Sigmoid colon (tissue), 7 donors: ENCODE results near the gene NPR1. TPM values are rescaled to one million over a fixed set of nuclear protein-coding genes. Genes with fewer than 3 reads are reported as not detected.

ENCODE experiments used
- DNase-seq: peaks from one replicate; pipeline ENCODE4 v3.0.0-alpha.2; 2019
- H3K27ac ChIP-seq, 4 donors: fragments of 200-600 bp; sonication (generic); one replicate each; pipeline ENCODE4 v1.5.1; 2016 to 2019; ENCODE audit warnings: mild to moderate bottlenecking in 1 of 4
- H3K27me3 ChIP-seq, 3 donors: fragments of 200-600 bp; sonication (generic); one replicate each; pipeline ENCODE4 v1.5.1; 2019; ENCODE audit warnings: mild to moderate bottlenecking in 1 of 3
- H3K36me3 ChIP-seq, 4 donors: fragments of 200-600 bp; sonication (generic); one replicate each; pipeline ENCODE4 v1.5.1; 2016 to 2019
- H3K4me1 ChIP-seq, 4 donors: fragments of 200-600 bp; sonication (generic); one replicate each; pipeline ENCODE4 v1.5.1; 2017 to 2019
- H3K4me3 ChIP-seq, 4 donors: fragments of 200-600 bp; sonication (generic); one replicate each; pipeline ENCODE4 v1.5.1; 2017 to 2019; ENCODE audit warnings: mild to moderate bottlenecking in 2 of 4, moderate library complexity in 1 of 4
- H3K9me3 ChIP-seq, 4 donors: fragments of 200-600 bp in 3 of 4; sonication (generic) in 3 of 4; one replicate each; pipeline versions ENCODE4 v1.5.1 to v1.6.1; 2013 to 2019
- CTCF ChIP-seq, 4 experiments: fragments of 450-650 bp in 3 of 4; fragments of 200-600 bp in 1 of 4; IDR thresholded peaks; one replicate each; pipeline ENCODE4 v1.5.1; 2016 to 2019; ENCODE audit warnings: antibody characterized with exemption in 4 of 4, mild to moderate bottlenecking in 3 of 4, moderate library complexity in 2 of 4
- EP300 ChIP-seq, 4 donors: sonication (generic); formaldehyde crosslinking; IDR thresholded peaks; one replicate each; pipeline ENCODE4 v1.6.1; 2017; ENCODE audit warnings: antibody characterized with exemption in 4 of 4
- POLR2A ChIP-seq, 2 donors: fragments of 450-650 bp; IDR thresholded peaks; one replicate each; pipeline ENCODE4 v1.6.1; 2016; ENCODE audit warnings: antibody characterized with exemption in 2 of 2, mild to moderate bottlenecking in 2 of 2, moderate library complexity in 2 of 2
- POLR2AphosphoS5 ChIP-seq, 4 donors: sonication (generic); formaldehyde crosslinking; IDR thresholded peaks; one replicate each; pipeline ENCODE4 v1.6.1; 2017; ENCODE audit warnings: antibody characterized with exemption in 4 of 4
- WGBS, 2 donors: extraction: QIAGEN DNeasy Blood & Tissue Kit; methylation state at CpG; one replicate each; pipeline ENCODE4 v1.1.7; 2013; 5-methylcytosine and 5-hydroxymethylcytosine counted together
- intact Hi-C: fragments of 100-400 bp; cut with DNase I; formaldehyde crosslinking; loops from one replicate; pipeline ENCODE4 v1.15.1; 2023
- polyA plus RNA-seq, 3 donors: library from polyadenylated mRNA; stranded (reverse); fragments of 200-250 nt; gene quantifications; one replicate each; pipeline ENCODE4 v1.2.3, GENCODE V29; 2013
- total RNA-seq, 4 donors: library from RNA; depleted of rRNA; stranded (reverse); fragments of >200 nt; gene quantifications; one replicate each; pipeline ENCODE4 v1.1.0, GENCODE V29; 2016
- donor health status: healthy with polysubstance abuse.
- donor health status: Bipolar disorder and iron deficiency.
- donor health status: healthy.

Gene NPR1
- total and polyA plus RNA-seq, 7 donors = 0.23 to 36.2 (median 11.1) TPM

- Histone ChIP-seq H3K4me3 (no peak overlapping the region), H3K9me3 (no peaks in the 10 kb centered on the region), H3K4me1 (peaks cover 0 to 26% (median 12%) of the 10 kb centered on the region in 4 donors), H3K36me3 (no peaks in the 10 kb centered on the region), H3K27ac (peak overlapping the region; percentile 73 to 86 (median 78)), H3K27me3 (no peaks in the 10 kb centered on the region)
- TF ChIP-seq POLR2A (IDR thresholded peaks at IDR 0.05) = no peak
- no peak for TF ChIP-seq CTCF (IDR thresholded peaks at IDR 0.05)
- TF ChIP-seq EP300 (IDR thresholded peaks at IDR 0.05) = no peak
- no peak for TF ChIP-seq POLR2AphosphoS5 (IDR thresholded peaks at IDR 0.05)
- no peak for DNase-seq
- 91 to 92% methylated on average over 8 of the region's 8 CpGs for WGBS, 2 donors
- intact Hi-C loops = no loop called here
These were observed 18.3 kb downstream of the NPR1 start for GRCh38 chr1:153696741-153697140.

- peak overlapping the region; percentile 73 to 86 (median 78) for H3K27ac ChIP-seq
- intact Hi-C loops = no loop called here
- no peaks in the 10 kb centered on the region for H3K36me3 ChIP-seq
- 79 to 90% methylated on average over 12 of the region's 12 CpGs for WGBS, 2 donors
- H3K27me3 ChIP-seq = no peaks in the 10 kb centered on the region
- TF ChIP-seq POLR2AphosphoS5 (IDR thresholded peaks at IDR 0.05) (peak in 1 of 4 donors; percentile 34), CTCF (IDR thresholded peaks at IDR 0.05) (no peak)
- H3K4me3 ChIP-seq = peak overlapping the region in 1 of 4 donors; percentile 19
- H3K9me3 ChIP-seq = no peaks in the 10 kb centered on the region
- DNase-seq = peak; percentile 82
- peaks cover 0 to 26% (median 12%) of the 10 kb centered on the region in 4 donors for H3K4me1 ChIP-seq
These were observed 18.9 kb downstream of the NPR1 start for GRCh38 chr1:153697191-153698019.

- H3K9me3 ChIP-seq = no peaks in the 10 kb centered on the region
- TF ChIP-seq CTCF (IDR thresholded peaks at IDR 0.05) = no peak
- TF ChIP-seq POLR2AphosphoS5 (IDR thresholded peaks at IDR 0.05) = peak in 1 of 4 donors; percentile 34
- H3K4me3 ChIP-seq = peak overlapping the region in 2 of 4 donors; percentile 16 to 19
- peak overlapping the region; percentile 73 to 86 (median 78) for H3K27ac ChIP-seq
- intact Hi-C loops = no loop called here
- 38 to 66% methylated on average over 29 of the region's 29 CpGs for WGBS, 2 donors
- H3K4me1 ChIP-seq = peaks cover 0 to 26% (median 12%) of the 10 kb centered on the region in 4 donors
- peak; percentile 81 for DNase-seq
- no peaks in the 10 kb centered on the region for H3K36me3 ChIP-seq
- H3K27me3 ChIP-seq = no peaks in the 10 kb centered on the region
These were observed 19.8 kb downstream of the NPR1 start for GRCh38 chr1:153698020-153698922.

- H3K27me3 ChIP-seq = no peaks in the 10 kb centered on the region
- no peaks in the 10 kb centered on the region for H3K36me3 ChIP-seq
- H3K4me1 ChIP-seq = peaks cover 0 to 26% (median 12%) of the 10 kb centered on the region in 4 donors
- H3K4me3 ChIP-seq = no peak overlapping the region
- no peaks in the 10 kb centered on the region for H3K9me3 ChIP-seq
- TF ChIP-seq POLR2A (IDR thresholded peaks at IDR 0.05) (no peak), POLR2AphosphoS5 (IDR thresholded peaks at IDR 0.05) (no peak), CTCF (IDR thresholded peaks at IDR 0.05) (no peak), EP300 (IDR thresholded peaks at IDR 0.05) (no peak)
- peak overlapping the region; percentile 39 to 86 (median 78) for H3K27ac ChIP-seq
- 95 to 96% methylated on average over 6 of the region's 6 CpGs for WGBS, 2 donors
- intact Hi-C loops = no loop called here
- DNase-seq = no peak
These were observed 20.6 kb downstream of the NPR1 start for GRCh38 chr1:153698923-153699714.
